GM12878 (cell line): Measurements from ENCODE around the gene EPHA7. TPM values are rescaled to one million over a fixed set of nuclear protein-coding genes. Genes with fewer than 3 reads are reported as not detected.

Experiments
- ATAC-seq: fragments of 200-7000 bp; cut with Tn5 transposase; 3 replicates; pipeline ENCODE4 v1.9.1; 2020; ENCODE audit warnings: mild to moderate bottlenecking, moderate library complexity
- BruUV-seq: library from RNA; stranded (reverse); fragments of 400-500 nt; replicated peaks from 2 replicates; lab custom pipeline; 2021; lab: Mats Ljungman, UMichigan
- CTCF ChIA-PET: fragments of 300-600 bp; sonication (Branson Sonifier 250); formaldehyde crosslinking; extraction: SDS; loops from one replicate; lab custom pipeline; 2021; ENCODE audit warnings: inconsistent platforms; lab: Yijun Ruan, JAX
- POLR2A ChIA-PET: fragments of 350-600 bp; formaldehyde crosslinking; extraction: SDS; loops from one replicate; lab custom pipeline; 2021; ENCODE audit warnings: inconsistent platforms; lab: Charles Lee
- RAD21 ChIA-PET: fragments of 300-600 bp; sonication (Branson Sonifier 250); formaldehyde crosslinking; loops from one replicate; lab custom pipeline; 2023; ENCODE audit warnings: antibody characterized with exemption; ENCODE audit not compliant: unreplicated experiment; lab: Charles Lee
- SMC1A ChIA-PET: fragments of 300-600 bp; sonication (Branson Sonifier 250); formaldehyde crosslinking; loops from one replicate; lab custom pipeline; 2023; ENCODE audit not compliant: unreplicated experiment, uncharacterized antibody; lab: Charles Lee
- DNase-seq: peaks from one replicate; pipeline ENCODE4 v3.0.0-alpha.2; 2011; ENCODE audit warnings: low read depth, low spot score
- FAIRE-seq: peaks from 3 replicates; lab custom pipeline; 2011; peaks lifted over from hg19 to GRCh38; lab: Jason Lieb, UNC
- H2AFZ ChIP-seq: 2 replicates; pipeline ENCODE4 v1.6.0; 2011; ENCODE audit warnings: low read depth, low read length, control low read depth; ENCODE audit not compliant: control insufficient read depth
- H3K27ac ChIP-seq: 2 replicates; pipeline ENCODE4 v1.5.1; 2011; ENCODE audit warnings: control low read depth; ENCODE audit not compliant: control insufficient read depth, insufficient read depth
- H3K27me3 ChIP-seq, 2 experiments: replicated peaks in 1 of 2; 2 replicates each; pipeline versions ENCODE4 v1.6.0 to v1.6.1; 2011; ENCODE audit warnings: low read length in 1 of 2; ENCODE audit not compliant: control insufficient read depth in 2 of 2, insufficient read depth in 2 of 2
- H3K36me3 ChIP-seq, 2 experiments: 2 replicates each; pipeline ENCODE4 v1.5.1; 2011; ENCODE audit warnings: low read length in 1 of 2; ENCODE audit not compliant: control insufficient read depth in 2 of 2, insufficient read depth in 2 of 2
- H3K4me1 ChIP-seq: 2 replicates; pipeline ENCODE4 v1.6.1; 2011; ENCODE audit warnings: mild to moderate bottlenecking, low read length, moderate library complexity, mixed read lengths; ENCODE audit not compliant: control insufficient read depth, insufficient read depth
- H3K4me2 ChIP-seq: 2 replicates; pipeline ENCODE4 v1.6.0; 2011; ENCODE audit warnings: control low read depth; ENCODE audit not compliant: control insufficient read depth, insufficient read depth
- H3K4me3 ChIP-seq: fragments of 200-600 bp; sonication (generic); 2 replicates; pipeline ENCODE4 v1.5.1; 2016
- H3K79me2 ChIP-seq: 2 replicates; pipeline ENCODE4 v1.6.0; 2011; ENCODE audit warnings: low read length; ENCODE audit not compliant: control insufficient read depth, insufficient read depth
- H3K9ac ChIP-seq: 2 replicates; pipeline ENCODE4 v1.8.0; 2011; ENCODE audit warnings: low read length, control low read depth, mixed read lengths; ENCODE audit not compliant: control insufficient read depth, insufficient read depth
- H3K9me3 ChIP-seq: replicated peaks from 3 replicates; pipeline ENCODE4 v1.5.1; 2011; ENCODE audit warnings: mild to moderate bottlenecking, low read length; ENCODE audit not compliant: control insufficient read depth, insufficient read depth
- H4K20me1 ChIP-seq: 2 replicates; pipeline ENCODE4 v1.6.0; 2011; ENCODE audit not compliant: control insufficient read depth, insufficient read depth
- BACH1 ChIP-seq: fragments of 450-650 bp; IDR thresholded peaks from 2 replicates; pipeline ENCODE4 v1.6.1; 2017; ENCODE audit warnings: mild to moderate bottlenecking, borderline replicate concordance
- TAF1 ChIP-seq: IDR thresholded peaks from 2 replicates; pipeline ENCODE4 v1.6.1; 2011; ENCODE audit warnings: mild to moderate bottlenecking, low read depth, low read length, borderline replicate concordance
- ZNF384 ChIP-seq: IDR thresholded peaks from 2 replicates; pipeline ENCODE4 v1.6.1; 2012; ENCODE audit warnings: low read depth, mild to moderate bottlenecking, low read length, improper control_type of control experiment, borderline replicate concordance
- ZZZ3 ChIP-seq: IDR thresholded peaks from 2 replicates; pipeline ENCODE4 v1.6.1; 2011; ENCODE audit warnings: low read depth; ENCODE audit not compliant: control insufficient read depth, insufficient read length
- WGBS: methylation state at CpG from one replicate; pipeline ENCODE4 v1.1.6; 2016; ENCODE audit warnings: low lambda C conversion rate; ENCODE audit not compliant: insufficient replicate concordance, insufficient coverage; ENCODE audit errors: missing lambda C conversion rate; 5-methylcytosine and 5-hydroxymethylcytosine counted together
- in situ Hi-C: fragments of 300-500 bp; cut with MboI; formaldehyde crosslinking; loops from 9 replicates; pipeline ENCODE4 v1.14.3; 2018; ENCODE audit warnings: mixed read lengths
- intact Hi-C: fragments of 100-400 bp; cut with micrococcal nuclease; formaldehyde crosslinking; loops from one replicate; pipeline ENCODE4 v1.14.2; 2022; ENCODE audit not compliant: unreplicated experiment
- polyA plus RNA-seq, 11 experiments: library from polyadenylated mRNA; depleted of rRNA in 4 of 11; unstranded in 6 of 11; stranded (reverse) in 5 of 11; fragments of >200 nt; fragmentation: Nextera tagmentation in 4 of 11; fragmentation: Illumina TruSeq in 1 of 11; extraction: Ambion mirVana in 4 of 11; extraction: Trizol in 1 of 11; gene quantifications; 1 replicate in 1 of 11; 2 replicates in 10 of 11; pipeline versions ENCODE4 v1.2.1 to v1.2.3, GENCODE V29; 2011 to 2016; ENCODE audit warnings: inconsistent platforms in 2 of 11, missing spikeins in 2 of 11, low read depth in 1 of 11
- total RNA-seq, 4 experiments: library from RNA; depleted of rRNA in 3 of 4; stranded (reverse); fragments of >200 nt in 3 of 4; fragmentation: Illumina TruSeq in 1 of 4; extraction: Trizol in 1 of 4; gene quantifications; 2 replicates each; pipeline versions ENCODE4 v1.2.1 to v1.2.3, GENCODE V29; 2013 to 2021
- TF ChIP-seq, protein P1 (sequence below): fragments of 450-650 bp; formaldehyde crosslinking; IDR thresholded peaks from 2 replicates; pipeline ENCODE4 v1.4.0; 2022; ENCODE audit warnings: mild to moderate bottlenecking, moderate library complexity

Gene EPHA7
- total and polyA plus RNA-seq, 10 of the 15 experiments (the other 5 are each of a cell fraction or from before 2014, with no cell fraction given) = not detected

DNA sequence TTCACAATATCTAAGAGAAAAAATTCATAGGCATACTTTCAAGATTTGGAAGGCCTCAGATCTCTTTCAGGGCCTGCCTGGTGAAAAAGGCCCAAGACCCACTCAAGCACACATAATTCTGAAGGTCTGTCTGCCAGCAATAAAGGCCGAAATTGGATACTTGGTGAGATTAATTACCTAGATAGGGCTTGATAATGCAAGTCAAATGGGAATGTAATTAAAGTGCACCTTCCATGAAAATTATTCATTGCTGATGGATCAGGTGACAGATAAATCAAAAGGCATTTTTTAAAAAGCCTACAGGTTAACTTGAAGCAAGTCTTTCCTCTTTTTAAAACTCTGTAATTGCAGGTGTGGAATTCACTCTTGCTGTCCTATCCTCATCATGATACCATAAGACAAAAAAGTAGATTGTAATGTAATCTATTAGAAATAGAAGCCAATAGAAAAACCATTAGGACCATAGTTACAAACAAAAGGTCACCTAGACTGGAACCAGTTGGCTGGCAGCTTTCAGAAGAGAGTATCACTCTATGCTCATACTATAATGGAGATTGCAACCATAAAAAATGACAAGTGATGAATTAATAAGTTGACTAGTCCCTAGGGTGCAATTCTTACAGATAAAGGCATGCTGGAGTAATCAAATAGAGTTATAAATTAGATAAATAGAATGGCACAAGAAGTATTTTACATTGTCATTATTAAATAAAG, 77.3 kb downstream of the EPHA7 start (continued):
- TF ChIP-seq, protein P1, sequence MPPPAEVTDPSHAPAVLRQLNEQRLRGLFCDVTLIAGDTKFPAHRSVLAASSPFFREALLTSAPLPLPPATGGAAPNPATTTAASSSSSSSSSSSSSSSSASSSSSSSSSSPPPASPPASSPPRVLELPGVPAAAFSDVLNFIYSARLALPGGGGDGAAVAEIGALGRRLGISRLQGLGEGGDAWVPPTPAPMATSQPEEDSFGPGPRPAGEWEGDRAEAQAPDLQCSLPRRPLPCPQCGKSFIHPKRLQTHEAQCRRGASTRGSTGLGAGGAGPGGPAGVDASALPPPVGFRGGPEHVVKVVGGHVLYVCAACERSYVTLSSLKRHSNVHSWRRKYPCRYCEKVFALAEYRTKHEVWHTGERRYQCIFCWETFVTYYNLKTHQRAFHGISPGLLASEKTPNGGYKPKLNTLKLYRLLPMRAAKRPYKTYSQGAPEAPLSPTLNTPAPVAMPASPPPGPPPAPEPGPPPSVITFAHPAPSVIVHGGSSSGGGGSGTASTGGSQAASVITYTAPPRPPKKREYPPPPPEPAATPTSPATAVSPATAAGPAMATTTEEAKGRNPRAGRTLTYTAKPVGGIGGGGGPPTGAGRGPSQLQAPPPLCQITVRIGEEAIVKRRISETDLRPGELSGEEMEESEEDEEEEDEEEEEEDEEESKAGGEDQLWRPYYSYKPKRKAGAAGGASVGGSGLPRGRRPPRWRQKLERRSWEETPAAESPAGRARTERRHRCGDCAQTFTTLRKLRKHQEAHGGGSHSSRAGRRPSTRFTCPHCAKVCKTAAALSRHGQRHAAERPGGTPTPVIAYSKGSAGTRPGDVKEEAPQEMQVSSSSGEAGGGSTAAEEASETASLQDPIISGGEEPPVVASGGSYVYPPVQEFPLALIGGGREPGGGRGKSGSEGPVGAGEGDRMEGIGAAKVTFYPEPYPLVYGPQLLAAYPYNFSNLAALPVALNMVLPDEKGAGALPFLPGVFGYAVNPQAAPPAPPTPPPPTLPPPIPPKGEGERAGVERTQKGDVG (CRISPR knock-in tag) = no peak
- TF ChIP-seq BACH1 (no peak), ZNF384 (no peak), TAF1 (no peak)

DNA sequence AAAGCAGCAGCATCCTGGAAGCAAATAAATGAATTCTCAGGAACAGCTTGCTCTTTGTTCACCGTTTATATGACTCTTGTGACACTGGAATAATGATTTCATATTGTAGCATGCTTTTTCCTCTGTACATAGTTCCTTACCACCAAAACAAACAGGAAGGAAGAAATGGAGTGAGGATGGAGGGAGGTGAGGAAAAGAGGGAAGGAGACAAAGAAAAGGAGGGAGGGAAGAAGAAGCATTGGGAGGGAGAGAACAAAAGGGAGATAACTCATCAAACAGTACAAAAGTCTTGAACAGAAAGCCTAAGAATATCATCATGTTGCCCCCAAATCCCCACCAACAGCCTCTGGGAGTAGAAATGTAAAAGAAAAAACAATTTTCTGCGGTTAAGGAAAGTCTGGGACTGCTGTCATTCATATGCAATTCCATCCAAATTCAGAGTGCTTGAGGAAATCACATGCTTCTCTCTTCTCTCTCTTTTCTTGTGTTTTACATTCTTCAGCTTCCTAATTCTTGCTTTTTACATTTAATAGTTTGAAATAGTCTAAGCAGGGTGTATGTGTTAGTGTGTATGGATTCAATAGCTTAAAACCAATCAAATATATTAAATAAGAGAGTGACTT, 81.5 kb downstream of the EPHA7 start:
- Histone ChIP-seq H3K4me1 (no peaks in the 10 kb centered on the region), H4K20me1 (no peaks in the 10 kb centered on the region), H3K4me2 (no peak overlapping the region), H3K9me3 (no peaks in the 10 kb centered on the region), H3K4me3 (no peak overlapping the region), H3K9ac (no peak overlapping the region), H3K36me3 (no peaks in the 10 kb centered on the region), H3K27me3 (no peaks in the 10 kb centered on the region), H3K79me2 (no peaks in the 10 kb centered on the region), H2AFZ (no peak overlapping the region), H3K27ac (no peak overlapping the region)
- RAD21 ChIA-PET = no interaction called here
- intact Hi-C loops = no loop called here
- ATAC-seq = no peak
- FAIRE-seq = no peak
- in situ Hi-C loops = no loop called here
- TF ChIP-seq ZZZ3 = no peak
- SMC1A ChIA-PET = interaction anchor here (0.9 kb wide), 1 partner anchor 213 kb away, joined by 4 read pairs; no protein-coding TSS in a partner anchor
- DNase-seq = no peak
- 0% methylated on average over 2 of the region's 2 CpGs for WGBS
- BruUV-seq = no TSS peak
- CTCF ChIA-PET = no interaction called here
- POLR2A ChIA-PET = no interaction called here
